Inflammatory macrophage treated with lipopolysaccharide for 4 hours (primary cell): ENCODE measurements around the gene CCDC85B.

Source experiments
- DNase-seq: peaks from one replicate; pipeline ENCODE4 v3.0.0-alpha.2; 2020

CCDC85B gene

GRCh38 chr11:65869643-65870306, 20.7 kb upstream of the CCDC85B start:
- no peak for DNase-seq

- DNase-seq = no peak
Measured at GRCh38 chr11:65870307-65870658, 20.2 kb upstream of the CCDC85B start.

GRCh38 chr11:65870706-65871681, 19.5 kb upstream of the CCDC85B start:
- DNase-seq = no peak

- DNase-seq = no peak
Measured at GRCh38 chr11:65871811-65872548, 18.5 kb upstream of the CCDC85B start.

- peak; percentile 14 for DNase-seq
Measured at GRCh38 chr11:65872586-65873317, 17.7 kb upstream of the CCDC85B start, which contains the start of gene EFEMP2. Gene EFEMP2, minus strand, starts transcription at chr11:65872800. Its CDS starts 446 bp downstream, at chr11:65872354.

- DNase-seq = peak; percentile 93
Measured at GRCh38 chr11:65873318-65874156, 16.9 kb upstream of the CCDC85B start.

- peak; percentile 26 for DNase-seq
Measured at GRCh38 chr11:65879617-65880016, 10.9 kb upstream of the CCDC85B start, which contains the start of gene CTSW. Gene CTSW, plus strand, starts transcription at chr11:65879837. Its CDS starts 18 bp downstream, at chr11:65879855.

- no peak for DNase-seq
Measured at GRCh38 chr11:65880027-65880426, 10.4 kb upstream of the CCDC85B start.

GRCh38 chr11:65880844-65881421, 9.5 kb upstream of the CCDC85B start:
- DNase-seq = no peak

- no peak for DNase-seq
Measured at GRCh38 chr11:65882120-65883057, 8.1 kb upstream of the CCDC85B start.

- no peak for DNase-seq
Measured at GRCh38 chr11:65883058-65883761, 7.3 kb upstream of the CCDC85B start.

- no peak for DNase-seq
Measured at GRCh38 chr11:65883786-65884715, 6.4 kb upstream of the CCDC85B start.

GRCh38 chr11:65884716-65885092, 5.8 kb upstream of the CCDC85B start:
- peak; percentile 79 for DNase-seq

- no peak for DNase-seq
Measured at GRCh38 chr11:65885231-65885630, 5.2 kb upstream of the CCDC85B start.

- DNase-seq = no peak
Measured at GRCh38 chr11:65885808-65886536, 4.5 kb upstream of the CCDC85B start.

- DNase-seq = no peak
Measured at GRCh38 chr11:65886826-65887722, 3.4 kb upstream of the CCDC85B start.
